Measurements from ENCODE around the gene PLA2G2F. TPM values are rescaled to one million over a fixed set of nuclear protein-coding genes. Genes with fewer than 3 reads are reported as not detected.
A peak's percentile ranks its signal among the peaks of the same experiment; 100 is the strongest.

The PLA2G2F gene
- total RNA-seq, 1 experiment from 2014 or later = 0.20 TPM

- peaks cover 14% of the 10 kb centered on the region for H3K4me1 ChIP-seq (replicated peaks; ENCODE audit: insufficient read depth)
- no peak overlapping the region for H3K4me3 ChIP-seq
- H3K36me3 ChIP-seq (ENCODE audit: low read depth) = peaks cover 8% of the 10 kb centered on the region; the same call in 1 of the 2 replicates
- no peaks in the 10 kb centered on the region for H3K9me2 ChIP-seq (ENCODE audit: insufficient read depth)
- no peaks in the 10 kb centered on the region for H3K27me3 ChIP-seq (ENCODE audit: insufficient read depth, low read depth)
- no peaks in the 10 kb centered on the region for H3K9me3 ChIP-seq (ENCODE audit: insufficient read depth, low read depth)
- H4K20me1 ChIP-seq (ENCODE audit: insufficient read depth) = no peaks in the 10 kb centered on the region
- H3K27ac ChIP-seq = no peak overlapping the region
- CTCF ChIA-PET = no interaction called here
- no peak overlapping the region for H2AFZ ChIP-seq
- POLR2A ChIA-PET (ENCODE audit: unreplicated experiment) = no interaction called here
- BruUV-seq (replicated peaks) = no TSS peak
- peaks cover 19% of the 10 kb centered on the region for H3K79me2 ChIP-seq (ENCODE audit: low read depth)
- intact Hi-C loops (cut with micrococcal nuclease; ENCODE audit: unreplicated experiment) = no loop called here
- TF ChIP-seq EZH2 (IDR thresholded peaks at IDR 0.05; ENCODE audit: low read depth) (no peak), CTCF (conservative IDR thresholded peaks at IDR 0.05) (no peak)
- H3F3A ChIP-seq (ENCODE audit: insufficient read depth, low read depth) = peaks cover 2% of the 10 kb centered on the region; the same call in 1 of the 2 replicates
- H3K4me2 ChIP-seq = no peak overlapping the region
- no peak for DNase-seq
Measured at GRCh38 chr1:20192364-20192763, 53.2 kb downstream of the PLA2G2F start.

DNA sequence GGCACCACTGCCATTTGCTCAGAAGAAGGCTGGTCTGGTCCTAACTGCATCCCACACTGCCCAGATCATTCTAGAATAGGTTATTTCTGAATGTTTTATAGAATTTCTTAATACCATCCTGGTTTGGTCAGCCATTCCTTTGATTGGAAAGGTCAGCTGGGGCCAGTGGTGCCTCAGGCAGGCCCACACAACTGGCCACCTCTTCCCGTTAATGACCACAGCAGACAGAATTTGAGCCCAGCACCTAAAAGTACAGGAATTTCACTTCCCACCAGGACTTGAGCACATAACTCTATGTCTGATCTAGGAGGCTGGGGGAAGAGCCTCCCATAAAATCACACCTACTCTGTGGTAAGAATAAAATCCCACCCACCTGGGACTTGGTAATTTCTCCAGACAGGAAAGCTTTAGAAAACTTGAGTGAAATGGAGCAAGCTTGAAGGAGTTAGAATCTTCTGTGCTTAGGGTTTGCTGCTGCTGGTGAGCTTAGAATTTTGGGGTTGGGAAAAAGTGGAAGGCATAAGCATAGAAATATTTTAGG is 53.8 kb downstream of the PLA2G2F start:
- POLR2A ChIA-PET (ENCODE audit: unreplicated experiment) = interaction anchor here (0.7 kb wide), 1 partner anchor 1089 kb away, joined by 7 read pairs; no protein-coding TSS in a partner anchor
- intact Hi-C loops (cut with micrococcal nuclease; ENCODE audit: unreplicated experiment) = no loop called here
- no TSS peak for BruUV-seq (replicated peaks)

DNA sequence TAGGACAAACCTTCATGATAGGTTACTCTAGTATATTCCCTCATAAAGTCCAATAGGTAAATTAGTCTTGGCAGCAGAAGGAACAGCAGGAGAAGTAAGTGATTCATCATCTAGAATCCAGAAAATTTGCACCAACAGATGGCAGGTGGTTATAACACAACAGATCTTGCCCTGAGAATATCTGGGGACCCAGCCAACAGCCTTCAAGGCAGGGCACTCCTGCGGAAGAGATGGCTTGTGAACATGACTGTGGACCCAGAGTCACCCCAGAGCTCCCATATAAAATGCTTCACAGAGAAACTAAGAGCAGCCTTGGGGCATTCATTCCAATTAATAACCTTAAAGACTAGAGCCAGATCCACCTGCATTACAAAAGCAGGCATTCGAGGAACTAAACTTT is 55.1 kb downstream of the PLA2G2F start:
- peaks cover 9% of the 10 kb centered on the region; the same call in 1 of the 2 replicates for H3F3A ChIP-seq (ENCODE audit: insufficient read depth, low read depth)
- no peaks in the 10 kb centered on the region for H3K9me2 ChIP-seq (ENCODE audit: insufficient read depth)
- H3K4me3 ChIP-seq = no peak overlapping the region
- no peaks in the 10 kb centered on the region for H3K27me3 ChIP-seq (ENCODE audit: insufficient read depth, low read depth)
- ChIA-PET POLR2A (ENCODE audit: unreplicated experiment) (no interaction called here), CTCF (no interaction called here)
- no peaks in the 10 kb centered on the region for H4K20me1 ChIP-seq (ENCODE audit: insufficient read depth)
- peaks cover under 1% of the 10 kb centered on the region; the same call in 1 of the 2 replicates for H3K79me2 ChIP-seq (ENCODE audit: low read depth)
- DNase-seq = peak in 1 of 2 experiments; percentile 82
- no peak overlapping the region for H3K4me2 ChIP-seq
- TF ChIP-seq EZH2 (IDR thresholded peaks at IDR 0.05; ENCODE audit: low read depth) (no peak), CTCF (conservative IDR thresholded peaks at IDR 0.05) (no peak)
- BruUV-seq (replicated peaks) = no TSS peak
- H3K36me3 ChIP-seq (ENCODE audit: low read depth) = 0 out of 2 replicates have a peak, but pooled peaks cover 8% of the 10 kb centered on the region
- H3K9me3 ChIP-seq (ENCODE audit: insufficient read depth, low read depth) = no peaks in the 10 kb centered on the region
- H3K27ac ChIP-seq = no peak overlapping the region
- intact Hi-C loops (cut with micrococcal nuclease; ENCODE audit: unreplicated experiment) = no loop called here
- H2AFZ ChIP-seq = no peak overlapping the region
- H3K4me1 ChIP-seq (replicated peaks; ENCODE audit: insufficient read depth) = peaks cover 12% of the 10 kb centered on the region

More for the DNA sequence above, 53.8 kb downstream of the PLA2G2F start:
- Histone ChIP-seq H3K27ac (no peak overlapping the region), H3F3A (ENCODE audit: insufficient read depth, low read depth) (no peaks in the 10 kb centered on the region), H3K4me1 (replicated peaks; ENCODE audit: insufficient read depth) (peaks cover 9% of the 10 kb centered on the region), H3K4me3 (no peak overlapping the region), H2AFZ (no peak overlapping the region), H3K4me2 (no peak overlapping the region), H4K20me1 (ENCODE audit: insufficient read depth) (no peaks in the 10 kb centered on the region), H3K36me3 (ENCODE audit: low read depth) (peaks cover 8% of the 10 kb centered on the region; the same call in 1 of the 2 replicates), H3K9me3 (ENCODE audit: insufficient read depth, low read depth) (no peaks in the 10 kb centered on the region), H3K9me2 (ENCODE audit: insufficient read depth) (no peaks in the 10 kb centered on the region), H3K79me2 (ENCODE audit: low read depth) (peaks cover 13% of the 10 kb centered on the region), H3K27me3 (ENCODE audit: insufficient read depth, low read depth) (no peaks in the 10 kb centered on the region)
- DNase-seq = no peak
- CTCF ChIA-PET = interaction anchor here (0.7 kb wide), 1 partner anchor 39 kb away, joined by 4 read pairs; no protein-coding TSS in a partner anchor
- no peak for TF ChIP-seq EZH2 (IDR thresholded peaks at IDR 0.05; ENCODE audit: low read depth)
- no peak for TF ChIP-seq CTCF (conservative IDR thresholded peaks at IDR 0.05)

All from PC-9 (cell line).